Middle frontal gyrus (tissue), 1 donor: ENCODE measurements around the gene TFAM.
"Not testable (repeated sequence)": the region's sequence is repeated elsewhere in the genome, so short reads cannot be mapped to it uniquely, and the experiment has no call there.

ENCODE experiments used
- DNase-seq: peaks from one replicate; pipeline ENCODE4 v3.0.0-alpha.2; 2015; ENCODE audit warnings: low spot score; ENCODE audit errors: extremely low spot score

TFAM gene

DNA sequence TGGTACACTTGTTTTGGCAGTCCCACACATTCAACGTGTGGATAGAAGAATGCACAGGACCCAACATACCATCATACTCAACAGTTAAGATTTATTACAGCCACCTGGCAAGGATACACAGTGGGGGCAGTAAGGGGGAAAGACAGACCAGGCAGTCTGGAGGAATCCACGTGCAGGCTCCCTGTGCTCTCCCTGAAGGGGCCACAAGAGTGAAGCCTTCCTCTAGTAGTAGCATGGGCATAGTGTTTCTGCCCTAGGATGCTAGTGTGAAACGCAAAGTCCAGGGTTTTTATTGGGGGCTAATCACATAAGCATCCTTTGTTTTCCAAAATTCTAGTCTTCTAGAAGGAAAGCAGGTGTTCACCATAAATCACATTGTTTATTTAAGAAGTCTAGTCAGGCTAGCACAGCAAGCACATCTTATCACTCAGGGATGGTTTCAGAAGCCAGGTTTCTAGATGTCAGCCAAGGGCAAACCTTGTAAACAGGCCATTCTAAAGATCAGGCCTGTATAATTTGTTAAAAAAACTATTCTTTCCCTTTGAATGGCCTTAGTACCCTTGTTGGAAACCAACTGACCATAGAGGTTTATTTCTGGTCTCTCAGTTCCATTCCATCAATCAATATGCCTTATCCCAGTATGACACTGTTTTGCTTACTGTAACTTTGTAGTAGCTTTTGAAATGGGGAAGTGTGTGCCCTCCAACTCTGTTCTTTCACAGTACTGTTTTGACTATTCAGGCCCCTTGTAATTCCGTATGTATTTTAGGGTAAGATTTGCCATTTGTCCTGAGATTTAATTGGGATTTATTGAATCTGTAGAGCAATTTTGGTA lies 12.4 kb upstream of the TFAM start:
- no peak for DNase-seq

DNA sequence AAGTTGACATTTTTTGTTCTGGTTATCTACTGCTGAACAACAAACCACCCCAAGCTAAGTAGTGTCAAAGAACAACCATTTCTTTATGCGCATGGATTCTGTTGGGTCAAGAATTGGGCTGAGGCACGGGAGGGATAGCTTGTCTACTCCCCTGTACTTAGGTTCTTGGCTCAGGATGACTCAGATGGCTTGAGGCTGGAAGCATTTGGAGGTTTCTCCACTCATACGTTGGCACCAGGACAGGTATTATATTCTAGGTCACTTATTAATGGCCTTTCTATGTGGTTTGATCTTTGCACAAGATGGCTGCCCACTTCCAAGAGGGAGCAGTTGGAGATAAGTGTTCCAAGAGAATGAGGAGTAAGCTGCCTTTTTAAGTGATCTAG lies 11.8 kb upstream of the TFAM start:
- no peak for DNase-seq

DNA sequence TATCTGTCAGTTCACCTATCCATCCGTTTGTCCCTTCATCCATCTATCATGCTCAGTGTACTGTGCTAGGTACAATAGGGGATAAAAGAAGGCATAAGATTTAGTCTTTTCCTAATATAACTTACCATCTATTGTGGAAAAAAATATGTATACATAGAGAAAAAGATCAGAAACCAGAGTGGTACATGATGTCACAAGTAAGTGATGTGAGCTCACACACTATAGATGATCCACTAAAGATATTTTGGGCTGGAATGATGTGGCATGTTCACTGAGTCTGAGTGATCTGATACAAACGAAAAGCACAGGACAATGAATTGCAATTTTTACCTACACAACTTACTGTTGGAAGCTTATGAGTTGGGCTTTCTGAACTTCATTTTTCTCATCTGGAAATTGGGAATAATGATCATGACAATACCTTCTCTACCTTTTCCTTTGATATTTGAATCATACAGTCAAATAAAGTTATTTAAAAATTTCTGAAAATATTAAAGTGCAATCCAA lies 2.7 kb upstream of the TFAM start:
- no peak for DNase-seq

DNA sequence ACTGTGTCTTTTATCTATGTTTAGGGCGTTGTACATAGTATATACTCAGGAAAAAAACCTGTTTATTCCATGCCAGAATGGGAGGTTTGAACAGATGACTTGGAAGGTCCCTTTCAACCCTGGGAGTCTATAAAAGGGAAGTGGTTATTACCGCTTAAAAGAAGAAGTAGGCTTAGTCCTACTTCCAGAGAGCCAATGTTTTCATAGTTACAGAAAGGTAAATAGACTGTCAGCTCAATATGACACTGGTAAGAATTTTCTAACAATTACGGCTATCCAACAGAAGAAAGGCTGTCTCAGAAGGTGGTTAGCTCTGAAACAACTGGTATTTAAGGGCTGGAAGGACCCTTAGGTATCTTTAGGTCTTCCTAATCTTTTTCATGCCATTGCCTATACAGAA lies 1.1 kb upstream of the TFAM start:
- no peak for DNase-seq

DNA sequence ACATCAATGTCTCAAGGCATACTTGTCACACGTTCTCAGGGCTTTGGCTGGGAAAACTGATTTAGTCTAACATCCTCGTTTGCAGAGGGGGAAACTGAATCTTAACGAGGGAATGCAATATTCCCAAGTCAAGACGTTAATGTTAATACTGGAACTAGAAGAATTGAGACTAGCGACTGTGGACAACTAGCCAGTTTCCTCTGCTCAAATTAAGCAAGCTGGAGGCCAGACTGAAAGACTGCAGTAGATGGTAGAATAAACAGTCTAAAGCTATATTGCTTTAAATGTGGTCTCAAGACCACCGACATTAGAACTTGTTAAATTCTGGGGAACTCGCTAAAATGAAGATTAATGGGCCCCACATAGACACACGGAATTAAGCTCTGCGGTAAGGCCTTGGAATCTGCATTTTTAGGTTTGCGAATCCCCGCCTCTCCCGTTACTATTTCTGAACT lies 639 bp upstream of the TFAM start:
- no peak for DNase-seq

DNA sequence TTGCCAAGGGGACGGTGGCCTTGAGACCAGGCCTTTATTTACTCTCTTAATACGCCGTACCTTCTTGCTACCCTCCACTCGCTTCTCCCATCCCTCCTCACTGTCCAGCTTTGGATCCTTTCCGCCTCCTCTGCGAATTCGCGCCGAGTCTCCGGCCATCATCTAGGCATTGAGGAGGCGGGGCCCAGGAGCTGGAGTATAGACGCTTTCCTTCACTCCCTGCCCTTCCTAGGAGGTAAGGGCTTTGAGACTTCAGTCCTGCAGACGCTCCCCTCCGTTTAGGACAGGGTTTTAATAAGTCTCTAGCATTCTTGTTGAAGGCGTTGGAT lies 538 bp downstream of the TFAM start:
- no peak for DNase-seq

DNA sequence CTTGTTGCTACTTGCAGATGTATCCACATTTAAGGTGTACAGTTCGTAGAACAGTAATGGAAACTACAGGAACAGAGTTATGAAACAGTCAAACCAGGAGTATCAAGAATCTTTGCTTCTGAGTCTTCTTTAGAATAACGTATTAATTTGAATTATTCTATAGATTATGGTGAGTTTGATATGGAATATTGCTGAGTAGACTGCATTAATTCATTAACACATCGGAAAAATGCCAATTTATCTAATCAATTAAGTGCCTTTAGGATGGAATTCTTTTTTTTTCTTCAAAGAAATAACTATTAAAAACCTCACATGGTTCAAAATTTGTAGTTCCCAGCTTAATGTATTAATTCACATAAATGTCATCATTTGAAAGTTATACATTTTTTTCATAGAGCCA lies 3.8 kb downstream of the TFAM start:
- DNase-seq, result no peak

DNA sequence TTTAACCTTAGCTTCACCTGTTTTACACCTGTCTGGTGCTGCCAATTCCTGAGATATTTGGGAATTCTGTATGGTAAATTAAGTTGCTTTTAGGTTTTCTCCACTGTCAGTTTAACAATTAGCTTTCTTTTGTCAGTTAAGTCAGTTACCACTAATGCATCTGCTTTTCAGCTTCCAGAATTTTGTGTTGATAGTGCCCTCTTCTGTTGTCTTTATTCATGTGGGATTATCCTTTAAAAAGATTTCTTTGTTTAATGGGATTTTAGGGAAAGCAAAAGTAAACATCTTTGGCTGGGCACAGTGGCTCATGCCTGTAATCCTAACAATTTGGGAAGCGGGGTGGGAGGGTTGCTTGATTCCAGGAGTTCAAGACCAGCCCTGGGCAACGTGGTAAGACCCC lies 8.1 kb downstream of the TFAM start:
- no peak for DNase-seq

DNA sequence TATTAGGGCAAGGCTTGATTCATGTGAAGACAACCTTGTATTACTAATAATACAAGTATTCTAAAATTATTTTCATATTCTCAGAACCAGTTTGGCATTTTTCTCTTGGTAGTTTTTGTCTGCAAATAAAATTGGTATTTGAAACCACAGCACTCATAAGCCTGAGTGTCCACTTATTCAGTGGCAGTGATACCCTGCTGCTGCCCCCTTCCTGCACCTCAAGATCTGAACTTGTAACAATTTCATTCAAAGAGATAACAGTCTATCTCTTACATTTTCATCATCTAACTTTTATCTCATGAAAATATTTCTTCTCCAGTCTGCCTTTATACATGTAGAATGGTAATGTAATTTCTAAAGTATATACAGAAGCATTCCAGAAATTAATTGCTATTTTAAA lies 9.3 kb downstream of the TFAM start:
- DNase-seq, result no peak

DNA sequence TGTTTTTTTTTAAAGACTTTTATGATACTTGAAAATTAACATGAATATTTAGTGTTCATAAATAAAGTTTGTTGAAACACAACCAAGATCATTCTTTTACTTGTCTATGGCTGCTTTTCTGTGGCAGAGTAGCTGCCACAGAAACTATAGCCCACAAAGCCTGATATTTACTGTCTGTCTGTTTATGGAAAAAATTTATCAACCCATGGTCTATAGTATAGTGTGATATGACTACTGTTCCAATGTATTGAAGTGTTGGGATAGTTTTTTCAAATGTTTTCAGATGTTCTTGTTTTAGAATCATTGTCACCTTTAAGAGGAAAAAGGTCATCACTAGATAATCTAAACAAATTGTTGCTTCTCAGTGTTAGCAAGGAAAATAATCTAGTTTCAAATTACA lies 10.8 kb downstream of the TFAM start:
- no peak for DNase-seq

DNA sequence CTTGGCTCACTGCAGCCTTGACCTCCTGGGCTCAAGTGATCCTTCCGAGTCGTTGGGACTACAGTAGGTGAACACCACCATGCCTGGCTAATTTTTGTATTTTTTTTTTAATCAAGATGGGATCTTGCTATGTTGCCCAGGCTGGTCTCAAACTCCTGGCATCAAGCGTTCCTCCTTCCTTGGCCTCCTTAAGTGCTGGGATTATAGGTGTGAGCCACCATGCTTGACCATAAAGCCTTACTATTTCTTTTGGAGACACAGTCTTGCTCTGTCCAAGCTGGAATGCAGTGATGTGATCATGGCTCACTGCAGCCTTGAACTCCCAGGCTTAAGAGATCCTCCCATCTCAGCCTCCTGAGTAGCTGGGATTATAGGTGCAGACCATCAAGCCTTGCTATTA lies 12.6 kb downstream of the TFAM start:
- no peak for DNase-seq

DNA sequence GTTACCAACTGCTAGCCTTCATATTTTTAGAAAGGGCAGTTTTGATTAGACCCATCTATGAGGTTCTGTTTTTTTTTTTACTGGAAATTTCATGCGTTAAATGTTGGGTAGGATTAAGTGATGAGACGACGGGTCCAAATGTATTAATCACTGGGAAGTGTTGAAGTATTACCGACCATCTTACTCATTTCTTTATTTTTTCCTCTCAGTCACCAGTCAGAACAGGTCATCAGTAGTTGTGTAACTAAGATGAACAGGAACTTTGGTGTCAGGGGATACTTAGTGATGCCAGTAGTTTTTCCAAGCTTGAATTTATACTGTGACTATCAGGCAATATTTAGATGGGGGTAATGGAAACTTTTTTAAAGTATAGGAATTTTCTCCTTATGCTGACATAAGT lies 14.2 kb downstream of the TFAM start:
- DNase-seq, result no peak

DNA sequence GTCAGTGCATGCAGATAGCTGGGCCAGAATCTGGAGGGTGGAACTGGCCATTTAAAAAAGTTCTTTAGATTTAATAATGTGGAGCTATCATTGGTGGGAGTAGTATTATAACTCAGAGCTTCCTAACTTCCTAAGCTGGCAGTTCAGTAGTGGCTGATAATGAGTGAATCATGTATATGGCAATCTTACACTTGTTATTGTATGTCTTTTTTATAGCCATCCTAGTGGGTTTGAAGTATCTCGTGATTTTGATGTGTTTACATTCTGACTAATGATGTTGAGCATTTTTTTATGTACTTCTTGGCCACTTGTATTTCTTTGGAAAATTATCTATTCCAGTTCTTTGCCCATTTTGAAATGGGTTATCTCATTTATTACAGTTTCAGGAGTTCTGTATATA lies 15.4 kb downstream of the TFAM start:
- DNase-seq, result no peak

DNA sequence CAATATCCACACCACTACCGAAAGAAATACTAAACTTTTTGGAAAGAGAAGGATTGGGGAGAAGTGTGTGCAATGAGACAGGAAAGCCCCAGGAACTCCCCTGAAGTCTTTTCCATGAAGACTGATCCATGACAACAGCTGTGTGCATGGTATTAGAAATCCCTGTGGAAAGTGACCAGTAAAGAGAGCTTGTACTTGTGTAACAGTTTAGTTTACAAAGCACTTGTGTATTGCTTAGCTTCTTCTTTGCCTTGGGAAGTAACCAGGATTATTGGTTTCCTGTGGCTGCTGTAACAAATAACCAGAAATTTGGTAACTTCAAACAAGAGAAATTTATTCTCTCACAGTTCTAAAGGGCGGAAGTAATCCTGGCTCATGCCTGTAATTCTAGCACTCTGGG lies 18.8 kb downstream of the TFAM start:
- DNase-seq, result no peak

DNA sequence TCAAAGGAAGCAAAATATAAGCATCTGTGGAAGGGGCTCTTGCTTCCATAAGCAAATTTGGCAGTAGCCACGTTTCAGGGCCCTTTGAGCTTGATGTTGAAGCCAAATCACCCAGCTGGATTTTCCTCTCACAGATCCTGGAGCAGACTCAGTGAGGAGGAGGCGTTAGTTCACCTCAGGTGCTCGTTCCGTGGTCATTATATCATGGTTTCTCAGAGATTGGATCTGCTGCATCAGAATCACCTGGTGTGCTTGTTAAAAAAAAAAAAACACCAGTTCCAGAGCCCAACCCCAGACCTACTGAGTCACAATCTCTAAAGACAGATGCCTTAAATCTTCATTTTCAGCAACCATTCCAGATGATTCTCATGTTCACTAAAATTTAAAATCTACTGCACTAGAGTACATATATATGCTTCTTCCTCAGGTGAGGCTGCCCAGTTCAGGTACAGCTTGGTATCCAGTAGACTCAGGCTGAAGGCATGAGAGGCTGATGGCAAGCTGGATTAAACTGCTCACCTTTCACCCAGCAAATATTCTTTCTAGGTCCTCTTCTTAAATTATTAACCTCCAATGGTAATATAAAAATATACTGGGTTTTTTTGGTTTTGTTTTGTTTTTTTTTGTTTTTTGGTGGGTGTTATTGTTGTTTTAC lies 24.9 kb downstream of the TFAM start:
- no peak for DNase-seq

DNA sequence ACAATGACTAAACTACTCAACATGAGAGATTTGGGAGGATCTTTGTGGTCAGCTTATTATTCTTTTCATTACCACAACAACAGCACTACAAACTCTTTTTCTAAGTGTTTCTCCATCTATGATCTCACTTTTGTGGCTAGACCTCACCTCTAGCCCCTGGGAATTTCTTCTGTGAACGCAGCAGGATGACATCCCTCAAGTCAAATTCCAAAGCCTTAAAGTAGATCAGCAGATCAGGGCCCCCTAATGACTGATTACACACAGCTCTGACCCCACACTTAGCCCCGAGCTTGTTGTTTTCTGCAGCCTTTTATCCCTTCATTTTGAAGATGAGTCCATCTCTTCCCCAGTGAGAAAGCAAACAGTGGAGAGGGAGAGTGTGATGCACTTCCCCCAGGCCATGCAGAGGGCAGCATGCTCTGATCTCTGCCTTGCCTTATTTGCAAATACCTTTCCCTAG lies 27.3 kb downstream of the TFAM start:
- no peak for DNase-seq

DNA sequence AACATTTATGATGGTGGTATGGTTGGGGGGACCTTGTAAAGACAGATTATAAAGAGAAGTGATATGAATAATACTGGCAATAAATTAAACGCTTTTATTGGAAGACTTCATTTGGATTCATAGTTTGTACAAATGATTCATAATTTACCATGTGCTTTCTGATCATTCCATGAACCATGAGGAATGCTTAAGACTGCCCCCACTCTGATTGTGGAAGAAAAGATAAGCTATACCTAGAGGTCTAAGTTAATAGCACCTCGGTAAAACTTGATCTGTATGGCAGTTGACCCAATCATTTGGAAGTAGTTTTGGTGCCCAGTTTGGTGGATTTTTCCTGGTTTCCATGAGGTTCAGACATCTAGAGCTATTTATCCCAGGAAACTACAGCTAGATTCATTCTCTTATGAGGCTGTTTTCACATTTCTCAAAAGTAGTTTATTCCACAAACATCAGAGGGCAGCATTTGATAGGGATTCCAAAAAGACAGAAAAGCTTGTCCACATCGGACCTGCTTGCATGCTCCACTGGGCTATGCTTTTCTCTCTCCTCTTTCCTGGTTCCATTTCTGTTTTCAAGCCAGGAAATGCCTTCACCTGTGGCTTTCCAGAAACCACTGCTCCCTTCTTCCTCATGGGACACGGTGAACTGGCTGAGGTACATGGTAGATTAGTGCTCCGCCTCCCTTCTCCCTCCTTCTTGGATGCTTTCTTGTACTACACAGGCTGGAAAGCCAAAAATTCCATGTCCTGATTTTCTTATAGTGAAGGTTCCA lies 29.2 kb downstream of the TFAM start:
- no peak for DNase-seq

DNA sequence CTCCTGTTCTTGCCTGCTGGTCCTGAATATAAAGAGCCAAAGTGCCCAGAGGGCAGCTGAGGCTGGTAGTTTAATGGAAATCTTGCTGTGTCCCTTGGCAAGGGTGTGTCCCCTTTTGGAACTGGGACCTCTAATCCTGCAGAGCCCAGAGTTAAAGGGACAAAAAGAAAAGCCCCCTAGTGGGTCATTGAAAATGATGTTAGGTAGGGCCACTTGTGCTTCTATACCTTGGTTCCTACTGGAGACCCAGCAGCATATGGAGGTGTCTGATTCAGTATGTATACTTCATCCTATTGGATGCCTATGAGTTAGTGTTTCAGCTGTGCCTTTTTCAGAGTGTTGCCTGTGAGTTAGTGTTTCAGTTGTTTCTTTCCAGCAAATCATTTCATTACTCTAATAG lies 30.5 kb downstream of the TFAM start:
- DNase-seq, result no peak

DNA sequence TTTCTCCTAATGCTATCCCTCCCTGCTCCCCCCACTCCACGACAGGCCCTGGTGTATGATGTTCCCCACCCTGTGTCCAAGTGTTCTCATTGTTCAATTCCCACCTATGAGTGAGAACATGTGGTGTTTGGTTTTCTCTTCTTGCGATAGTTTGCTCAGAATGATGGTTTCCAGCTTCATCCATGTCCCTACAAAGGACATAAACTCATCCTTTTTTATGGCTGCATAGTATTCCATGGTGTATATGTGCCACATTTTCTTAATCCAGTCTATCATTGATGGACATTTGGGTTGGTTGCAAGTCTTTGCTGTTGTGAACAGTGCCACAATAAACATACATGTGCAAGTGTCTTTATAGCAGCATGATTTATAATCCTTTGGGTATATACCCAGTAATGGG lies 32.7 kb downstream of the TFAM start:
- DNase-seq, result not testable (repeated sequence)

DNA sequence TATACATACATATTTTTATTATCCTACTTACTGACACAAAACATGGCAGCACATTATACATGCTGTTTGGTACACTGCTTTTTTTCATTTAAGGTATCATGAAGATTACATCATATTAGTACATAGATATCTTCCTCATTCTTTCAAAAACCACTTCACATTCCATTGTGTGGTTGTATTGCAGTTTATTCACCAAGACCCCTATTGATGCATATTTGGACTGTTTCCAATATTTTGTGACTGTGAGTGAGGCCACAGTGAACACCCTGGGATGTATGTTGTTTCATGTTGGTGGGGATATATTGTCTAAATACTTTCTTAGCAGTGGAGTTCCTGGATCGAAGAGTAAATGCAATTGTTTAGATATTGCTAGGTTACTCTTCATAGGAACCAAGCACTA lies 39.0 kb downstream of the TFAM start:
- no peak for DNase-seq

DNA sequence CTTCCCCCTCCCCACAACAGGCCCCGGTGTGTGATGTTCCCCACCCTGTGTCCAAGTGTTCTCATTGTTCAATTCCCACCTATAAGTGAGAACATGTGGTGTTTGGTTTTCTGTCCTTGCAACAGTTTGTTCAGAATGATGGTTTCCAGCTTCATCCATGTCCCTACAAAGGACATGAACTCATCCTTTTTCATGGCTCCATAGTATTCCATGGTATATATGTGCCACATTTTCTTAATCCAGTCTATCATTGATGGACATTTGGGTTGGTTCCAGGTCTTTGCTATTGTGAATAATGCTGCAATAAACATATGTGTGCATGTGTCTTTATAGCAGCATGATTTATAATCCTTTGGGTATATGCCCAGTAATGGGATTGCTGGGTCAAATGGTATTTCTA lies 43.2 kb downstream of the TFAM start:
- not testable (repeated sequence) for DNase-seq

DNA sequence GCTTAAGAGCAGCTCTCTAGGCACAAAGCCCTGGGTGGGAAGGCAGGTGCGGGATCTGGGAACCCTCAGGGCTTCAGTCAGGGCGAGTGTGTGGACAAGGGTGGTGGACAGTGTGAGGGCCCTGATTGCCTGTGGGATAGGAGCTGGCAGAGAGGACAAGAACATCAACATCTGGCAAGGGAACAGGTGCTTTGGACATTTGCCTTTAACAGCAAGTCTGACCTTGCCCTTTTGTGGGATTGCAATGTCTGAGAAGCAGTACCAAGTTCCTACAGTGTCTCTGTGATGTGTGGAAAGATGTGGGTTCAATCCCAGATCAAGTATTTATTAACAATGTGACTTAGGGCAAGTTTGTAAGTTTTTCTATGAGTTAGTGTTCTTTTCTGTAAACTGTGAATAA lies 46.7 kb downstream of the TFAM start:
- DNase-seq, result no peak
